SH-SY5Y (cell line): ENCODE measurements around the gene OBI1.

Experiments
- GATA2 ChIP-seq: IDR thresholded peaks from 2 replicates; pipeline ENCODE4 v1.6.1; 2011; ENCODE audit warnings: mild to moderate bottlenecking, low read depth, low read length
- GATA3 ChIP-seq: IDR thresholded peaks from 2 replicates; pipeline ENCODE4 v1.6.1; 2011; ENCODE audit warnings: low read depth, mild to moderate bottlenecking, low read length, moderate library complexity

DNA sequence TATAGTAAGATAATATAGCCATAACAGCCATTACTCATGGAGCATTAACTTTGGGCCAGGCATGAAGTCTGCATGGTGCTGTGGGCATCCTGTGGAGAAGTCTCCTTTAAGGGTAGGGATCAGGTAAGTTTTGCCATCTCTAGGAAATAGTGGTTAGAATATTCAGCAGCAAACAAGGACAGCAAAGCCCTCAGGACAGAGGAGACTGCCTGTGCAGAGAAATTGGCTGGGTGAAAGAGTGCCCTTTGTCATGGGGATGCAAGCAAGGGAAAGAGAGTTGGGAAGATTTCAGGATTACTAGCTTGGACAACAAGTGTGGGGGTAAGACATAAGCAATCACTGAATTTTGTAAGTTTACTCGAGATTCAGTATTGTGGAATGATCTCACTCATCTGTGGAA lies 15.7 kb upstream of the OBI1 start:
- TF ChIP-seq GATA3 (no peak), GATA2 (no peak)
